Transverse colon (tissue), 4 donors: ENCODE data around the gene NPAS3. TPM values are rescaled to one million over a fixed set of nuclear protein-coding genes. Genes with fewer than 3 reads are reported as not detected.

Experiments used
- DNase-seq: peaks from one replicate; pipeline ENCODE4 v3.0.0-alpha.2; 2019
- H3K27ac ChIP-seq, 4 donors: fragments of 200-600 bp; sonication (generic); 2 replicates each; pipeline ENCODE4 v1.5.1; 2016 to 2018; ENCODE audit warnings: inconsistent platforms in 4 of 4
- H3K27me3 ChIP-seq: fragments of 200-600 bp; sonication (generic); 2 replicates; pipeline ENCODE4 v1.5.1; 2017; ENCODE audit warnings: inconsistent platforms
- H3K36me3 ChIP-seq, 4 donors: fragments of 200-600 bp; sonication (generic); 2 replicates each; pipeline ENCODE4 v1.5.1; 2017 to 2019; ENCODE audit warnings: inconsistent platforms in 4 of 4
- H3K4me1 ChIP-seq, 4 donors: fragments of 200-600 bp; sonication (generic); 2 replicates each; pipeline ENCODE4 v1.5.1; 2017 to 2020; ENCODE audit warnings: inconsistent platforms in 4 of 4
- H3K4me3 ChIP-seq, 4 donors: fragments of 200-600 bp; sonication (generic); 1 replicate in 1 of 4; 2 replicates in 3 of 4; pipeline versions ENCODE4 v1.5.1 to v1.6.1; 2017 to 2019; ENCODE audit warnings: inconsistent platforms in 4 of 4
- H3K9me3 ChIP-seq, 2 donors: fragments of 200-600 bp; sonication (generic); 2 replicates each; pipeline ENCODE4 v1.5.1; 2017 to 2019; ENCODE audit warnings: inconsistent platforms in 2 of 2
- CTCF ChIP-seq, 5 experiments: fragments of 200-600 bp in 3 of 5; fragments of 450-650 bp in 2 of 5; sonication (generic) in 3 of 5; IDR thresholded peaks; 1 replicate in 2 of 5; 2 replicates in 3 of 5; pipeline ENCODE4 v1.5.1; 2016 to 2017; ENCODE audit warnings: antibody characterized with exemption in 5 of 5, inconsistent platforms in 3 of 5, mild to moderate bottlenecking in 2 of 5, moderate library complexity in 1 of 5
- EP300 ChIP-seq: sonication (generic); formaldehyde crosslinking; IDR thresholded peaks from one replicate; pipeline ENCODE4 v1.6.1; 2017; ENCODE audit warnings: antibody characterized with exemption, low read depth
- POLR2A ChIP-seq: fragments of 450-650 bp; IDR thresholded peaks from one replicate; pipeline ENCODE4 v1.6.1; 2016; ENCODE audit warnings: antibody characterized with exemption, mild to moderate bottlenecking, moderate library complexity
- POLR2AphosphoS5 ChIP-seq, 3 donors: sonication (generic); formaldehyde crosslinking; IDR thresholded peaks; one replicate each; pipeline ENCODE4 v1.6.1; 2016; ENCODE audit warnings: antibody characterized with exemption in 3 of 3
- WGBS, 2 donors: methylation state at CpG; one replicate each; pipeline ENCODE4 v1.1.5; 2018; ENCODE audit warnings: low coverage in 1 of 2; 5-methylcytosine and 5-hydroxymethylcytosine counted together
- in situ Hi-C, 4 donors: fragments of 200-750 bp; cut with MboI; loops; one replicate each; pipeline versions ENCODE4 v1.15.0 to v1.15.1; 2017; ENCODE audit warnings: low sequenced_read_pairs in 3 of 4, low pct_ligation_motif_present in 1 of 4, low pct_unique_long_range_greater_than_20kb in 1 of 4
- intact Hi-C: fragments of 100-400 bp; cut with DNase I; formaldehyde crosslinking; loops from one replicate; pipeline ENCODE4 v1.15.1; 2023; ENCODE audit warnings: low total_unique reads
- total RNA-seq, 4 donors: library from RNA; depleted of rRNA; stranded (reverse); fragments of >200 nt; gene quantifications; one replicate each; pipeline ENCODE4 v1.1.0, GENCODE V29; 2016

NPAS3 gene
- total RNA-seq, 4 donors from 2014 or later = 0.96 to 6.4 (median 1.8) TPM

DNA sequence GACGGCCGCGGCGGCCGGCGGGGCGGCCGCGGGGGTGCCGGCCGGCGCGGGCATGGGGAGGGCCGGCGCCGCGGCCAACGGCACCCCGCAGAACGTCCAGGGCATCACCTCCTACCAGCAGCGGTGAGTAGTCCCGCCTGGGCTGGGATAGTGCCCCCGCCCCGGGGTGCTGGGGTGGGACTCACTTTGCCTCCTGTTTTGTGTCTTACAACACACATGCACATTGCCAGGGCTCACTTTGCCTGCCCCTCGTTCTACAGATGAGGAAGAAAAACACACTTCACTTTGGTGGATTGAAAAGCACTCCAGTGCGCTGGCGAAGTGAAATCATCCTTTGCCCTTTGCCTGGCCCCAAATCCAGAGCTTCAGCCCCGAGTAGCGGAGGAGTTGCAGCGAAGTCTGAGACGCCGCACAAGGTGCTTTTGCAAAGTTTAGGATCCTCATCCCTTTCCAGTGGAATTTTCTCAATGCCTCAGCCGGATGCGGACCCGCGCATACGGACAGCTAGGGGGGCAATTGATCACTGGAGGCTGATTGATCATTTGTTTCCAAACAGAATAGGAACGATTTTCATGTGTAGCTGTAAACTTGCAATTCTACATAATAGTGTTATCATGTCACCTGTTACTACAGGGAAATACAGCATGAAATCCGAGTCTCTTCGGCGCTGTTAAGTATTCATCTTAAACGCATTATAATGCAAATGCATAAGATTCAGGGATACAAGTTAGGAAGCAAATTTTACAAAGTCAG lies 3.6 kb upstream of the NPAS3 start:
- no peak for TF ChIP-seq POLR2AphosphoS5 (IDR thresholded peaks at IDR 0.05)
- no peak for TF ChIP-seq EP300
- no peak for TF ChIP-seq POLR2A
- Histone ChIP-seq H3K9me3 (no peaks in the 10 kb centered on the region), H3K4me1 (peaks cover 4 to 35% (median 24%) of the 10 kb centered on the region in 4 donors), H3K4me3 (peak overlapping the region; percentile 32 to 58 (median 38)), H3K27ac (no peak overlapping the region), H3K36me3 (no peaks in the 10 kb centered on the region), H3K27me3 (peaks cover 89% of the 10 kb centered on the region)
- in situ Hi-C loops (no loop called here), intact Hi-C loops (no loop called here)
- 7 to 11% methylated on average over 11 to 37 of the region's 42 CpGs for WGBS, 2 donors
- DNase-seq = no peak

GRCh38 chr14:32939254-32940065 lies 781 bp downstream of the NPAS3 start:
- intact Hi-C loops (no loop called here), in situ Hi-C loops (no loop called here)
- no peaks in the 10 kb centered on the region for H3K36me3 ChIP-seq
- no peaks in the 10 kb centered on the region for H3K9me3 ChIP-seq
- peaks cover 4 to 26% (median 15%) of the 10 kb centered on the region in 4 donors for H3K4me1 ChIP-seq
- TF ChIP-seq EP300 = no peak
- TF ChIP-seq POLR2A = peak; percentile 31
- no peak for TF ChIP-seq CTCF (IDR thresholded peaks at IDR 0.05)
- peak in 1 of 3 donors; percentile 16 for TF ChIP-seq POLR2AphosphoS5 (IDR thresholded peaks at IDR 0.05)
- WGBS, 2 donors = 0 to 4% methylated on average over 13 to 75 of the region's 80 CpGs
- H3K27me3 ChIP-seq = peaks cover 54% of the 10 kb centered on the region
- H3K4me3 ChIP-seq = peak overlapping the region; percentile 40 to 68 (median 52)
- peak; percentile 70 for DNase-seq
- H3K27ac ChIP-seq = peak overlapping the region; percentile 85 to 90 (median 88)

DNA sequence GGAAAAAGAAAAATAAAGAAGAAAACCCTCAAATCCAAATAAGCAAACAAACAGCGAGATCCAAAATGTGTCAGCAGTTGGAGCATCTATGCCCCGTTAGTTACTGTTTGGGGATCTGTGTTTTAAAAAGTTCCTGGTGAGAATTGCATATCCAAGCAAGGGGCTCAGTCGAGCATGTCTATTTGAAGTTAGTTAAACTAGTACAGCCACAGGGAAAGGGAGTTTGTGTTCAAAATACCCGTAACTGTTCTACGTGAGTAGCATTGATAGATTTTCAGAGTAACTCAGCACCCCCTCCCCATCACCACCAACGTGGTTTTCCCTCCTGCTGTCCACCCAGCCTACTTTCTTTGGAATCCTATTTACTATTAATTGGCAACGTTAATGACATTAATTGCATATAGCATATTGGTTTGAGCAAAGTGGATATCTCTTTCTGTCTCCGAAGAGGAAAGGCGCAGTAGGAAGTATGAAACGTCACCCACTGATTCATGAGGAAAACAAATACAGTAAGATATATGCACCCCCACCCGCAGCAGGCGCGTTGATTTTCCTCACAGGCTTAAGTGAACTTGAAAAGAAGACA lies 1.5 kb downstream of the NPAS3 start:
- Histone ChIP-seq H3K27ac (peak overlapping the region; percentile 85 to 90 (median 88)), H3K9me3 (no peaks in the 10 kb centered on the region), H3K4me3 (peak overlapping the region; percentile 40 to 68 (median 52)), H3K4me1 (peaks cover 1 to 23% (median 12%) of the 10 kb centered on the region in 4 donors), H3K36me3 (no peaks in the 10 kb centered on the region), H3K27me3 (peaks cover 49% of the 10 kb centered on the region)
- TF ChIP-seq CTCF (IDR thresholded peaks at IDR 0.05) (no peak), EP300 (no peak), POLR2A (no peak), POLR2AphosphoS5 (IDR thresholded peaks at IDR 0.05) (no peak)
- 18 to 20% methylated on average over 9 to 13 of the region's 13 CpGs for WGBS, 2 donors
- intact Hi-C loops (no loop called here), in situ Hi-C loops (no loop called here)
- no peak for DNase-seq

- no peaks in the 10 kb centered on the region for H3K9me3 ChIP-seq
- no peaks in the 10 kb centered on the region for H3K36me3 ChIP-seq
- in situ Hi-C loops (no loop called here), intact Hi-C loops (no loop called here)
- H3K27ac ChIP-seq = peak overlapping the region; percentile 85 to 90 (median 88)
- TF ChIP-seq POLR2A = no peak
- TF ChIP-seq POLR2AphosphoS5 (IDR thresholded peaks at IDR 0.05) = no peak
- TF ChIP-seq CTCF (IDR thresholded peaks at IDR 0.05) = no peak
- no peak for TF ChIP-seq EP300
- H3K4me3 ChIP-seq = peak overlapping the region in 3 of 4 donors; percentile 49 to 68 (median 55)
- DNase-seq = no peak
- H3K4me1 ChIP-seq = peaks cover 0 to 20% (median 9%) of the 10 kb centered on the region in 4 donors
- 58 to 71% methylated on average over 7 of the region's 7 CpGs for WGBS, 2 donors
- H3K27me3 ChIP-seq = peaks cover 40% of the 10 kb centered on the region
These were observed 2.3 kb downstream of the NPAS3 start for GRCh38 chr14:32940711-32941667.
